ENCODE data around the gene LSS.

DNA sequence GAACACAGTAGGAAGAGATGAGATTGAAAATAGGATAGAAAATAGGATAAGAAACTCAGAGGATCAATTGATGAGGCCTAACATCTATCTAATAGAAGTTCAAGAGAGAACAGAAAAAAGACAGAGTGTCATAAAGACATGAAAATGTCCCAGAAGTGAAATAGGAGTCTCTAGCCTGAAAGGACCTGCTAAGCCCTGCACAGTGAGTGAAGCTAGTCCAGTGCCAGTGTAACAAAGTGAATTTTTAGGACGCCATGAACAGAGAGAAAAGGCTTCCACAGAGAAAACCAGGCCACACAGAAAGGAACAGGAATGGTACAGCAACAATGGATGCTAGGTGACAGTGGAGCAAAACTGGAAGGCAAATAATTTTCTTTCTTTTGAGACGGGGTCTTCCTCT lies 20.3 kb upstream of the LSS start:
- TF ChIP-seq NFE2L2 (IDR thresholded peaks at IDR 0.05; ENCODE audit: low read depth, low read length) (no peak), RCOR1 (IDR thresholded peaks at IDR 0.05; ENCODE audit: insufficient replicate concordance, low read length) (no peak), RFX5 (IDR thresholded peaks at IDR 0.05; ENCODE audit: low read depth, low read length) (no peak), POLR2A (IDR thresholded peaks at IDR 0.05; ENCODE audit: low read depth, low read length) (no peak), MAFK (IDR thresholded peaks at IDR 0.05; ENCODE audit: low read depth, low read length) (no peak), MXI1 (IDR thresholded peaks at IDR 0.05; ENCODE audit: borderline replicate concordance, low read depth, low read length) (no peak)
- TF ChIP-seq, protein P1, sequence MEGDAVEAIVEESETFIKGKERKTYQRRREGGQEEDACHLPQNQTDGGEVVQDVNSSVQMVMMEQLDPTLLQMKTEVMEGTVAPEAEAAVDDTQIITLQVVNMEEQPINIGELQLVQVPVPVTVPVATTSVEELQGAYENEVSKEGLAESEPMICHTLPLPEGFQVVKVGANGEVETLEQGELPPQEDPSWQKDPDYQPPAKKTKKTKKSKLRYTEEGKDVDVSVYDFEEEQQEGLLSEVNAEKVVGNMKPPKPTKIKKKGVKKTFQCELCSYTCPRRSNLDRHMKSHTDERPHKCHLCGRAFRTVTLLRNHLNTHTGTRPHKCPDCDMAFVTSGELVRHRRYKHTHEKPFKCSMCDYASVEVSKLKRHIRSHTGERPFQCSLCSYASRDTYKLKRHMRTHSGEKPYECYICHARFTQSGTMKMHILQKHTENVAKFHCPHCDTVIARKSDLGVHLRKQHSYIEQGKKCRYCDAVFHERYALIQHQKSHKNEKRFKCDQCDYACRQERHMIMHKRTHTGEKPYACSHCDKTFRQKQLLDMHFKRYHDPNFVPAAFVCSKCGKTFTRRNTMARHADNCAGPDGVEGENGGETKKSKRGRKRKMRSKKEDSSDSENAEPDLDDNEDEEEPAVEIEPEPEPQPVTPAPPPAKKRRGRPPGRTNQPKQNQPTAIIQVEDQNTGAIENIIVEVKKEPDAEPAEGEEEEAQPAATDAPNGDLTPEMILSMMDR (conservative IDR thresholded peaks at IDR 0.05; ENCODE audit: low read depth, low read length), result no peak
